ENCODE measurements around the gene CYB561A3. TPM values are rescaled to one million over a fixed set of nuclear protein-coding genes. Genes with fewer than 3 reads are reported as not detected.
A peak's percentile ranks its signal among the peaks of the same experiment; 100 is the strongest.

Gene CYB561A3
- total RNA-seq, 1 donor from 2014 or later, result 14.6 TPM

DNA sequence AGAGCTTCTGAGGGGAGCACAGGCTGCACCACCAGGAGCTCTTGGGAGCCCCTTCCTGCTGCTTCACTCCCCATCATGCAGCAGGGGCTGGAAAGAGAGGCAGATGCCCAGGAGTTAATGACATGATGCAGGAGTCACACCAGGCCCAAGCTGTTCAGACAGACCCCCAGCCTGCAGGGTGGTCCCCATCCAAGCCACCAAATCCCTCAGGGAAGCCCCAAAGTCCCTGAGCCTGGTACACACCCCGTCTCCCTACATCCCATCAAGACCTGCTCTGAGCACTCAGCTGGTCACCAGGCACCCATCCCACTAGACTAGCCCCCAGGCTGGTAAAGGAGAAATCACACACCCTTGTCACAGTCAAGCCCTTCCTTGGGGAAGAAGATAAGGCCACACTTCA lies 11.3 kb downstream of the CYB561A3 start:
- no peak for DNase-seq (ENCODE audit: missing footprints)
- intact Hi-C loops (cut with DNase I), result no loop called here
- ATAC-seq, result no peak

DNA sequence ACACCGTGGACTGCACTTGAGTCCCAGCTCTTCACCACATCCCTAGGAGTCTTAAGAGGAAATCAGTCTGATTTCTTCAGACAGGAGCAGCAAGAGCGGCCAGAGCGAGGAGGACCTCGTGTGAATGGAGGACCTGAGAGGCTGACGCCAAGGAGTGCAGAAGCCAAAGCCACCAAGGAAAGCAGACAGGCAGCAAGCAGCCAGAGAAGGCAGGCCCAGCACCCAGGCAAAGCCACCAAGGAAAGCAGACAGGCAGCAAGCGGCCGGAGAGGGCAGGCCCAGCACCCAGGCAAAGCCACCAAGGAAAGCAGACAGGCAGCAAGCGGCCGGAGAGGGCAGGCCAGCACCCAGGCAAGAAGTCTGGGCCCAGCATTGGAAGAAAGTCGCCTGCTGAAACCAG lies 11.8 kb downstream of the CYB561A3 start:
- intact Hi-C loops (cut with DNase I), result no loop called here
- DNase-seq (ENCODE audit: missing footprints) (peak; percentile 47), ATAC-seq (no peak)

DNA sequence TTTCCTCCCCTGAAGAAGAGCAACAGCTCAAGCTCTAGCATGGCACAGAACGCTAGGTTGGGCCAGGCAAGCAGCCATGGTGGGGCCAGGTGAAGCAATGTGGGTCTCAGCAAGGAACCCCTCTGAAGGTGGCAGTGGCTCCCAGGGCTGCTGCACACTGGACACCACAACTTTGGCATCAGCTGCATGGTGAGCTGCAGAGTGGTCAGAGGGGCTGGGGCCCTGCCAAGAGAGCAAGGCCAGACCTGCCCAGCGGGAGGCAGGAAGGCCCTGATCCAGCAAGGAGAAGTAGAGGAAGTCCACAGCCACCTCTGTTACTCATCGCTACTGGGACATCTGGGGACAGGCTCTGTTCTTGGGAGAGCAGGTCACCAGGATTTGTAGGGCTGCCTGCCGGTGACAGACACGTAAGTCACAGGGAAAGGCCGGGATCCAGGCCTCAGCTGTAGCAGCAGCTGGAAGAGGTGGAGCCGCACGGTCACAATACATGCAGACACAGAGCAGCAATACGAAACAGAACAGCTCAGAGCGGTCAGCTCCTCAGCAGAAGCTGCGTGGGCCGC lies 12.4 kb downstream of the CYB561A3 start:
- intact Hi-C loops (cut with DNase I), result no loop called here
- ATAC-seq (no peak), DNase-seq (ENCODE audit: missing footprints) (peak; percentile 52)

DNA sequence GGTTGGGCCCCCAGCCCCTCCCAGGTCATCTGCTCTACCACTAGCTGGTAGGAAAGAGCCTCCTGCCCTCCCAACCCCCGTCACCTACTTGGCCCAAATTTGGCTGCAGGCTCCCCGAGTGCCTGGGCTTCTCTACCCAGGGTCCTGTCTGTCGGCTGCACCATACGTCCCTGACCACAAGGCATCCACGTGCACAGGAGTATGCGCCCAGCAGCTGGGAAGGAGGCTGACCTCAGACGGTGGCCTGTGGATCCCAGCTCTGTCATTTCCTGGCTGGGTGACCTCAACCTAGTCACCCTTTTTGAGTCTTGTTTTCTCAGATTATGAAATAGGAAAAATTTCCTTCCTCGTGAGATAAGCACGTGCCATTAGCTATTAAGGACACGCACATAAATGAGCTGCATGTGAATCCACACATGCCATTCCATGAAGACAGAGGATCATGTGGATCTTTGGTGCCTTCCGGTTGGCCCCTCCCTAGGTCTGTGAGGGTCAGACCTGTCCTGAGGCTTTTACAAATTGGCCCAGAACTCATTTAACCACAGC lies 13.7 kb downstream of the CYB561A3 start:
- intact Hi-C loops (cut with DNase I), result no loop called here
- DNase-seq (ENCODE audit: missing footprints) (peak; percentile 74), ATAC-seq (no peak)

DNA sequence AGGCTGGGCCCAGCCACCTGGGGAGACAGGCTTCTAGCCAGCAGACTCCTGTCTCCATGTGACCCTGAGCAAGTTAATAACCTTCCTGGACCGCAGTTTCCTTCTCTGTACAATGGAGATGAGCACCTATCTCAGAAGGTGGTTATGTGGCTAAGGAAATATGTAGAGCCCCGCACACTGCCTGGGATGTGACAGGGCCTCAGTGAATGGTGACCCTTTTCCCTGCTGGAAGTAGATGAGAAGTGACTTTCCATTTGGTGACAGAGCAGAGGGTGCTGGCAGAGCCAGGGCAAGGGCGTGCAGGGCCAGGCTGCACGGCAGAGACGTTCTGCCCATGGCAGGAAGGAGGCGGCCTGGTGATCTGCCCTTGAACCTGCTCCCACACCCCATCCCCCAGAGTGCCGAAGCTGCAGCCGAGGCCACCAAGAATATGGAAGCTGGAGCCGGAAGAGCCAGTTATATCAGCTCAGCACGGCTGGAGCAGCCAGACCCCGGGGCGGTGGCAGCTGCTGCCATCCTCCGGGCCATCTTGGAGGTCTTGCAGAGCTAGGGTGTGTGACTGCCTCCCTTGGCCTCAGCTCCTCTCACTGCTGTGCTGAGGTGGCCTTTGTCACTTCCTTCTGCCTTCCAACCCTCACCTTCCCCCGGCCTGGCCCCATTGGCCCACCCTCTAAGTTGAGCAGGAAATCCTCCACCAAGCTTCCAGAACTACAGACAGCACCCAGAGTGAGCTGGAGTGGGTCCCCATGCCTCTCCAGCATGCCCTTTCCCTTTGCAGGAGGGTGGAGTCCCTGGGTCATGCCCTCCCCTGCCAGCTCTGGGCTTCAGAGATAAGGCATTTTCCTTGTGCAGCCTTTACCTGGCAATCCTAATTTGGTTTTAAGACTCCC lies 15.5 kb downstream of the CYB561A3 start:
- ATAC-seq (no peak), DNase-seq (ENCODE audit: missing footprints) (peak; percentile 23)
- intact Hi-C loops (cut with DNase I), result no loop called here

DNA sequence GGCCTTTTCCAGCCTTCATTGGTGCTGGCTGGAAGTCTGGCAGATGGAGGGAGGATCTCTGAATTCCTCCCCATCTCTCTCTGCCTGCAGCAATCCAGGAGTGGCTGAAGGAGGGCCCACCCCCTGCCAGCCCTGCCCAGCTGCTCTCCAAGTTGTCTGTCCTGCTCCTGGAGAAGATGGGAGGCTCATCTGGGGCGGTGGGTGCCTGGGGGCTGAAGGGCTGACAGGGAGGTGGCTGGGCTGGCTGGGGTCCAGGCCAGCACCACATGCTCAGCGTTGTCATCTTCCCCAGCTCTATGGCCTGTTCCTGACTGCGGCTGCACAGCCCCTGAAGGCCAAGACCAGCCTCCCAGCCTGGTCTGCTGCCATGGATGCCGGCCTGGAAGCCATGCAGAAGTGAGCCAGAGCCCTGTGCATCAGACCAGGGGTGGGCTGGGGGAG lies 16.5 kb downstream of the CYB561A3 start:
- intact Hi-C loops (cut with DNase I), result no loop called here
- DNase-seq (ENCODE audit: missing footprints) (peak; percentile 61), ATAC-seq (no peak)

DNA sequence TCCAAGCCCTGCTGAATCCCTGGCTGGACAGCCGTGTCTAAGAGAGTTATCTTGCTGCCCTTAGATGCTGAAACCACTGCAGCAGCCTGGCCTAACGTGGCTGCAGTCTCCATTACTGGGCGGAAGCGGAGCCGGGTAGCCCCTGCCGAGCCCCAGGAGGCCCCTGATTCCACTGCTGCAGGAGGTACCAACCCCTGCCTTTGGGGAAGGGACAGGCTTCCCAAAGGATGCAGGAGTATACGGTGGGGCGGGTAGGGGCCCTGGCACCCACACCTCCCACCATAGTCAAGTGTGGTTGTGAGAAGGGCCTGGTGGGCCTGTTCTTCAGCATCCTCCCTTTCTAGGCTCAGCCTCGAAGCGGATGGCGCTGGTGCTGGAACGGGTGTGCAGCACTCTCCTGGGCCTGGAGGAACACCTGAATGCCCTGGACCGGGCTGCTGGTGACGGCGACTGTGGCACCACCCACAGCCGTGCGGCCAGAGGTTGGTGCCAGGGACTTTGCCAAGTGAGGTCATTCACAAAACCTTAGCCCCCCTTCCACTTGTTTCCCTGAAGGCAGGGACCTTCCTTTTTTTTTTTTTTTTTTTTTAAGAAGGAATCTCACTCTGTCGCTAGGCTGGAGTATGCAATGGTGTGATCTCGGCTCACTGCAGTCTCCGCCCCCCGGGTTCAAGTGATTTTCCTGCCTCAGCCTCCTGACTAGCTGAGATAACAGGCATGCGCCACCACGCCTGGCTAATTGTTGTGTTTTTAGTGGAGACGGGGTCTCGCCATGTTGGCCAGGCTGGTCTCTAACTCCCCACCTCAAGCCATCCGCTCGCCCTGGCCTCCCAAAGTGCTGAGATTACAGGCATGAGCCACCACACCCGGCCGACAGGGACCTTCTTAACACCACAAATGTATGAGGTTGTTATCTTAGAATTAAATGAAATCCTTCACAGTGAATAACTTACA lies 17.6 kb downstream of the CYB561A3 start:
- DNase-seq (ENCODE audit: missing footprints), result peak; percentile 63
- intact Hi-C loops (cut with DNase I), result no loop called here
- no peak for ATAC-seq

DNA sequence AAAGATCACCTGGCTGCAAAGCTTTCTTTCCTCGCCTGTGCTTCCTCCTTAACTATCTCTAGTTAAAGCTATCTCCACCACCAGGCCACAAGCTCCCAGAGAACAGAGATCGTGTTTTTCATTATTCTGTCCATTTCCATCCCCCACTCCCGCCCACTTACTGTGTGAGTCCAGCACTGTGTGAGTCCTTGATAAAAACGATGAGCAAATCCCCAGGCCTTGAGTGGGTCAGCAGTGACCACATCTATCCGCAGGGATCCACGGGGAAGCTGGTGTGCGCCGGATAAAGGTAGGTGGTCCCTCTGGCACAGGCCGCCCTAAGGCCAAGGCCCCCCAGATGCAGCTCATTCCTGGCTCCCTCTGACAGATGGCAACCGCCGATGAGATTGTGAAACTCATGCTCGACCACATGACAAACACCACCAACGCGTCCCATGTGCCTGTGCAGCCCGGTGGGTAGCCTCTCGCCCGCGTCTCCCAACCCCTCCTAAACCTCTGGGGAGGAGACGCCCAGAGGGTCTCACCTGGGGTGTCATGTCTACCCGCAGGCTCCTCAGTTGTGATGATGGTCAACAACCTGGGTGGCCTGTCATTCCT lies 19.4 kb downstream of the CYB561A3 start:
- intact Hi-C loops (cut with DNase I), result no loop called here
- no peak for ATAC-seq
- DNase-seq (ENCODE audit: missing footprints), result no peak

DNA sequence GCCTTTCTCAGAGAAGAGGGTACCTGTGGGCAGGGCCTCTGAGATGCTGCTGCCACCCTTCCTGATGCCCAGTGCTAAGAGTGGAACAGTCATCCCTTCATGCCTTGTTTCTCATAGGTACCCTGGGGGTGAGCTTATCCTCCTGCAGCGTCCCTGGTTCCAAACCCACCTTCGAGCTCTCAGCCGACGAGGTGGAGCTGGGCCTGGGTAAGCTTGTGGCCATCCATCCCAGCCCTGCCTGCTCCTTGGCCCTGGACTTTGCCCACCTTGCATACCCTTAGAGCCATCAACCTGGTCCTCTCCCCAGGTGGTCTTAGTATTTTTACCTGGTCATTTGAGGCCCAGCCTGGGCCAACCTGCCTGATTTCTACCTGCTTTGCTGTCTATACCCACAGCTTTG lies 20.0 kb downstream of the CYB561A3 start:
- ATAC-seq (no peak), DNase-seq (ENCODE audit: missing footprints) (no peak)
- intact Hi-C loops (cut with DNase I), result no loop called here

DNA sequence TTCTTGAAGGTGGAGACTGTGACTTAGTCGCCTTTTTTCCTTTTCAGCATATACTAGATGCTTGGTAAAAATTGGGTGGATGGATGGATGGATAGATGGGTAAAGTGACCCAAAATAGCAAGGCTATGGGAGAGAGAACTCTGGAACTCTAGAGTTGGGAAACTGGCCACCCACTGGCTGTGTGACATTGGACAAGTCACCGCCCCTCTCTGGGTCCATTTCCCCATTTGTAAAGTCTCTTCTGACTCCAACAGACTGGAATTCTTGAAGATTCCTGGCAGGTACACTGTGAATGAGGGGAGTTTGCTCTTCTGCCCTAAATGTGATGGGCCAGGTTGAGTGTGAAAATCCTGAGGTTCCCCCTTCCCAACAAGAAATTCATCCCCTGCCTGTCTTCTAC lies 20.7 kb downstream of the CYB561A3 start:
- intact Hi-C loops (cut with DNase I), result no loop called here
- no peak for ATAC-seq
- no peak for DNase-seq (ENCODE audit: missing footprints)

DNA sequence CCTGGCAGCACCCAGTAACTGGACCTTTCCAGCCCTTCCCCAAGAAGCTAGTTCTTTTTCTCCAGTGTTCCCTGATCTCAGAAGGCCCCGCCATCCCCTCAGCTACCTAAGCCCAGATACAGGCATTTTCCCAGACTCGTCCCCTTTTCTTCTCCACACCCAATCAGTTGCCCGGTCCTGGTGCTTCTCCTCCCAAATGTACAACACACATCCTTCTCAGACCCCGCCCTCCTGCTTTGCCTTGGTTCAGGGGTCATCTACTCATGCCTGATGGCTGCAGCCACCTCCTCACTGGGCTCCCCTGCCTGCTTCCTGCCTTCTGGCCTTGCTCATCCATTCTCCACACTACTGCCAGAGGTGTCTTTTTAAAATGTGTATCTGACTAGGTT lies 22.2 kb downstream of the CYB561A3 start:
- ATAC-seq (no peak), DNase-seq (ENCODE audit: missing footprints) (peak; percentile 16)
- intact Hi-C loops (cut with DNase I), result no loop called here

DNA sequence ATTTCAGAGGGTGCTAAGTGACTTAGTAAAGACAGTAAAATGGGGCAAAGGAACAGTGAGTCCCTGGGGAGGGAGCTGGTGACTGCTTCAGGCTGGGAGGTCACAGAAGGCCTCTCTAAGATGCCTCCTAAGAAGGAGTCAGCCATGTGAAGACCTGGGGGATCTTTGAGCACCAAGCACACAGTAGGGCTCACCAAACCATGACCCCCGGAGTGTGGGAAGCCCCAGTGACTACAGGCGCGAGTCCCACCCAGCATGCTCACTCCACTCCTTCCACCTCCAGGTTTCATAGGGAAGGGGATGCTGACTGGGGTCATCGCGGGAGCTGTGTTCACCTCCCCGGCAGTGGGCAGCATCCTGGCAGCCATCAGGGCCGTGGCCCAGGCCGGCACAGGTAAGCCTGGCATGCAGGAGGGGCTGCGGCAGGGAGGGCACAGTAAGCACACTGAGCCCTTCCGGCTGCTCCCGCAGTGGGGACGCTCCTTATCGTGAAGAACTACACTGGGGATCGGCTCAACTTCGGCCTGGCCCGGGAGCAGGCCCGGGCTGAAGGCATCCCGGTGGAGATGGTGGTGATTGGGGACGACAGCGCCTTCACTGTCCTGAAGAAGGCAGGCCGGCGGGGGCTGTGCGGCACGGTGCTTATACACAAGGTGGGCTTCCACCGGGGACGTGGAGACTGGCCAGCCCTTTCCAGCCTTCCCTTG lies 22.7 kb downstream of the CYB561A3 start:
- intact Hi-C loops (cut with DNase I), result no loop called here
- DNase-seq (ENCODE audit: missing footprints) (peak; percentile 44), ATAC-seq (no peak)

DNA sequence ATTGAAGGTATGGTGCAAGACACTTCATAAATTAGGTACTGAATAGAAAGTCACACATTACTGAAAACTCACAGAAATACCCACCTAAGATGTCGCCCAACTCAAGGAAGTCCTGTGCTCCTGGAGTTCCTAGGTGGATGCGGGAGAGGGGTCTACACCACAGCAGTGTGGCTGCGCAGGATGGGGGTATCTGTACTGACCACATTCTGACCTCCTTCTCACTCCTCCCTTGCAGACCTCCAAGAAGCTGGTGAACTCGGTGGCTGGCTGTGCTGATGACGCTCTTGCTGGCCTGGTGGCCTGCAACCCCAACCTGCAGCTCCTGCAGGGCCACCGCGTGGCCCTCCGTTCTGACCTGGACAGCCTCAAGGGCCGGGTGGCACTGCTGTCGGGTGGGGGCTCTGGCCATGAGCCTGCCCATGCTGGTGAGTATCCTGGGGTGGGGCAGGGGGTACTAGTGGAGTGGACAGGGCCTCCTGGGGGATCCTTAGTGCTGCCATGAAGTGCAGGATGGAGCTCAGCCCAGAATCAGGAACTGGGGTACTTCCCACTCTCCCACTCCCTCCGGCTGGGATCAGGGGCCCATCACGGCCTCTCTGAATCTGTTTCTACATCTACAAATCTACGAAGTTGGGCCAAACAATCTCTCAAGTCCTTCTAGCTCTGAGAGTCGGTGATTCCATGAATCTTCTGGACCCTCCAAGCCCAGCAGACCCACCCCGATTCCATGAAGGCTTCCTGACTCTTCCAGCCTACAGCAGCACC lies 23.8 kb downstream of the CYB561A3 start:
- DNase-seq (ENCODE audit: missing footprints) (peak; percentile 30), ATAC-seq (no peak)
- intact Hi-C loops (cut with DNase I), result loop anchor here (2.0 kb wide), 1 partner anchor 25 kb away; the partner anchor contains the start of gene TMEM138

DNA sequence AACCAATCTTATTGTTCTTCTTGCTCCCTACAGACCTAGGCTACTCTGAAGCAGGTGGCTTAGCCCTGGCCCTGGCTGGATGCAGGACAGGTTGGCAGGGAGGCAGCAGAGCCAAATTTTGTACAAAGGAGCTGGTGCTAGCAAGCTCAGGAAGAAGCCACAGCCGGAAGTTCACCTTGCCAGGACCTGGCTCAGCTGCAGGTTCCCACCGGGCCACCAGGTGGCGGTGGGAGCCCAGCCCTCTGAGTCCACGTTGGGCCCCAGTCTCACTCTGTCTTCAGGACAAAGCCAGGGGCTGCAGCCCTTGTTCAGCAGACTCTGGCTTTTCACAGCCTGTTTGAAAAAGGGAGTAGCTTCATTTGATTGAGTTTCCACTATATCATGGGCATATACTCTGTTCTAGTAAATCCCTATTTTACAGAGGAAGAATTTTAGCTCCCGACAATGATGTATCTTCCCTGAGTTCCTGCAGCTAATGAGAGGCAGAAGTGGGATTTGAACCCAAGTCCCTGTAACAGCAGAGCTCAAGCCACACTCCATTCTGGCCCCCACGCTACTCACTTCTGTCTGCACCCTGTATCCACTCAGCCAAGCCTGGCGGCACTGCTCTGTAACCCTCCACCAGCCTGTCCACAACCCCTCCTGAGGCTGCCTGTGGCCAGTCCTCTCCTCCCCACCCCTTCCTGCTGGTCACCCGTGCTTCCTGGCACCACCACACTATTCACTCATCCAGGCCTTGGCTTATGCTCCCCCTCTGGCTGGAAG lies 25.3 kb downstream of the CYB561A3 start:
- intact Hi-C loops (cut with DNase I), result loop anchor here (1.0 to 2.0 kb wide), 2 partner anchors 26 to 49 kb away; partner anchors contain the start of gene TMEM138
- ATAC-seq (peak; percentile 64), DNase-seq (ENCODE audit: missing footprints) (peak; percentile 85)

DNA sequence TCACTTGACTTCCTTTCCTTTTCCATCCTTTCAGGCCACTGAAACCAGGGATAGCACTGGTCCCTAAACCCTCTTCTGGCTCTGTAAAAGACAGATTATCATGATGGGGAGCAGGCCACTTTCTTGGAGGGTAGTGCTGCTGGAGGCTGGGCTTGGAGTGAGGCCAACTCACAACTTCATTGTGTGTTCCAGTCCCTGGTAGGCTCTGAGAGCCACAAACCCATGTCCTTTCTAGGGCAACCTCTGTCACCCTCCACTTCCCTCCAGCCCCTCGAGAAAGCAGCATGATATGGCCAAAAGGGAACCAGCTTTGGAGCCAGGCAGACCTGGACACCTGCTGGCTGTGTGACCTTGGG lies 26.3 kb downstream of the CYB561A3 start:
- no peak for ATAC-seq
- intact Hi-C loops (cut with DNase I), result no loop called here

More for the DNA sequence above, 26.3 kb downstream of the CYB561A3 start:
- DNase-seq (ENCODE audit: missing footprints), result no peak
